GF-D8 (cell line): ENCODE results near the gene CTNNA1.
"Not testable (repeated sequence)": the region's sequence is repeated elsewhere in the genome, so short reads cannot be mapped to it uniquely, and the experiment has no call there.

Source experiments
- DNase-seq: peaks from one replicate; lab custom pipeline; 2025; lab: John Stamatoyannopoulos, UW

Gene CTNNA1

DNA sequence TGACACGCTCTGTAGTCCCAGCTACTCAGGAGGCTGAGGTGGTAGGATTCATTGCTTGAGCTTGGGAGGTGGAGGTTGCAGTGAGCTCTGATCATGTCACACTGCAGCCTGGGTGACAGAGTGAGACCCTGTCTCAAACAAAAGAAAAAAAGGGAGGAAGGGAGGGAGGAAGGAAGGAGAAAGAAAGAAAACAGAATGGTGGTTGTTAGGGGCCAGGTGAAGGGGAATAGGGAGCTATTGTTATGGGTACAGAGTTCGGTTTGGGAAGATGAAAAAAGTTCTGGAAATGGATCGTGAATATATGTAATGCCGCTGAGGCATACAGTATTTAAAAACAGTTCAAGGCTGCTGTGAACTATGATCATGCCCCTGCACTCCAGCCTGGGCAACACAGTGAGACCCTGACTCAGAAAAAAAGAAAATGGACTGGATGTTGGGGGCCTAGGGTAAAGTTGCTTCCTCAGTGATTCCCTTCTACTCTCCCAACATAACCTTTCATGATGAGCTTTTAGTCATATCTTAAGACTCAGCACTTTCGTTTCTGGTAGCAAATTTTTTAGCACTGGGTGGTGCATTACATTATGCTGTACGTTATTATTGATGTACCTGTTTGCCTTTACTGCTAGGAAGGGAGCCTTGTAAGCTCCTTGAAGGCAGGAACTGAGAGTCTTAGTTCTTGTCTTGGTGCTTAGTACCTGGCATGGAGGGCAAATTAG is 4.0 kb downstream of the CTNNA1 start:
- DNase-seq, result no peak

GRCh38 chr5:138760448-138761110 is 7.4 kb downstream of the CTNNA1 start:
- no peak for DNase-seq

DNA sequence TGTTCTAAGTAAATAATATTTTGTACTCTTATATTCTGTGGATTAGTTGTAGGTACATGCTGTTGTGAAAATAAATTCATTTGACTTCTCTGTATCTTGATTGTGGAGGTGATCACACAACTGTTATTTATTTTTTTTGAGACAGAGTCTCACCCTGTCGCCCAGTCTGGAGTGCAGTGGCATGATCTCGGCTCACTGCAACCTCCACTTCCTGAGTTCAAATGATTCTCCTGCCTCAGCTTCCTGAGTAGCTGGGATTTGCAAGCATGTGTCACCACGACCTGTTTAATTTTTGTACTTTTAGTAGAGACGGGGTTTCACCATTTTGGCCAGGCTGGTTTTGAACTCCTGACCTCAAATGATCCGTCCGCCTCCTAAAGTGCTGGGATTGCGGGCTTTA is 7.9 kb downstream of the CTNNA1 start:
- not testable (repeated sequence) for DNase-seq

GRCh38 chr5:138761670-138762069 is 8.4 kb downstream of the CTNNA1 start:
- not testable (repeated sequence) for DNase-seq

DNA sequence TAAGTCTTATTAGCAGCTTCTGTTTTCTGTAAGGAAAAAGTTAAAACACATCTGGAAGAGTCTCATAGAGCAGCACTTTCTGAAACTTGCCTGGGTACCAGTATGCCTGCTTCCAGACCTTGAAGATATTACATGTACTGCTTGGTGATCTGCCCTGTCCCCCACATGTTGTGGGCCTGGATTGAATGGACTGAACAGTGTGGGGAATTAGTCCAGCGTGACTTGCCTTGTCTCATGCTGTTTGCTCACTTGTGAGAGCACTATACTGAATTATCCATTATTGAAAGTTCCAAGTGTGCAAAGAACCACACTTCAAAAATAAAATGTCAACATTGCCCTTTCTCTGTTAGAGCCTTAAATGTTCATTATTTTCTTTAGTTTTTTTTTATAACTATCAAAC is 8.9 kb downstream of the CTNNA1 start:
- no peak for DNase-seq

DNA sequence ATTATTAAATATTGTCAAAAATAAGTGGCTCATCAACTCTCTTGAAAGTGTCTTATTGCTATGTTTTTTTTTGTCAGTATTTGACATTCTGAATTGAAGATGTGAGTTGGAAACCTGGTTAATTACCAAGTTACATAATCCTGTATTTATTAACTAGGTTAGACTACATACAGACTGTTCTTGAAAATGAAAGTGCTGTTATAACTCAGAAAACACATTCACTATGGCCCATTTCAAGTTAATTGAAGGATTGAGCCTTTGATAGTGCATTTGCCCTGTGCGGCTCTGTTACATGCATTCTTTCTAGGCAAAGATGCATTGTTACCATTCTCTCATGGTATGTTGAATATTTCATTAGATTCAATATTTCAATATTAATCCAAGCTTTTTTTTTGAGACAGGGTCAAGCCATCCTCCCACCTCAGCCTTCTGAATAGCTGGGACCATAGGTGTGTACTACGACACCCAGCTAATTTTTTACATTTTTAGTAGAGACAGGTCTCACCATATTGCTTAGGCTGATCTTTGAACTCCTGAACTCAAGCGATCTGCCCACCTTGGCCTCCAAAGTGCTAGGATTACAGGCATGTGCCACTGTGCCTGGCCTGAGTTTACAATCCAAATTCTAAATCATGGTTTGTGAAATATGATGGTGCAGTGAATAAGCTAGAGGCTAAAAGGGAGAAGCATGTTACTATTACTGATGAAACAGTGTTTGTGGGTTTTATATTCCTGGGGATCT is 10.0 kb downstream of the CTNNA1 start:
- DNase-seq, result no peak

DNA sequence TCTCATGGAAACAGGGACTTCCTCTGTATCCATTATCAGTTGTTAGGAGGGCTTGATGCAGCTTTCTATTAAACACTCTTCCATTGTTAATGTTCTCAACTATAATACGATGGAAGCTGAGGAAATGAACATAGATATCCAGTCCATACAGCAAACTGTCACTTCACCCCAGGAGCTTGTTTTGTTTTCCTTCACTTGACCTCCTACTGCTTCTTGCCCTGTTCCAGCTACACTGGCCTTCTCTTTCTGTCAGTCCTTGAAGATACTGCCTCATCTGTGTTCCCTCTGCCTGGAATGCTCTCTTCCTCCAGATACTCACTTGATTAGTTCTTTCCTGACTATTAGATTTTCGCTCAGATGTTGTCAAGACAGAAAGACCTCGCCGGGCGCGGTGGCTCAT is 17.1 kb downstream of the CTNNA1 start:
- DNase-seq, result no peak

GRCh38 chr5:138770977-138771376 is 17.8 kb downstream of the CTNNA1 start:
- no peak for DNase-seq

- DNase-seq, result no peak
Observed at GRCh38 chr5:138772986-138773594, 19.9 kb downstream of the CTNNA1 start.

DNA sequence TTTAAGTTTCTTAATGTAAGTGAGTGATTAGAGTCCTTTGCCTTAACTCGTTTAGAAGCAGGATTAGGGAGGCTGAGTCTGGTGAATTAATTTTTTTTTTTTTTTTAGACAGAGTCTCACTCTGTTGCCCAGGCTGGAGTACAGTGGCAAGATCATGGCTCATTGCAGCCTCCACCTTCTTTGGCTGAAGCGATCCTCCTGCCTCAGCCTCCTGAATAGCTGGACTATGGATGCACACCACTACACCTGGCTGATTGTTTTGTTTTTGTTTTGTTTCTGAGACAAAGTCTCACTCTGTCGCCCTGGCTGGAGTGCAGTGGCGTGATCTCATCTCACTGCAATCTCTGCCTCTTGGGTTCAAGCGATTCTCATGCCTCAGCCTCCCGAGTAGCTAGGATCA is 20.4 kb downstream of the CTNNA1 start:
- not testable (repeated sequence) for DNase-seq

GRCh38 chr5:138775034-138775433 is 21.8 kb downstream of the CTNNA1 start:
- no peak for DNase-seq

GRCh38 chr5:138778234-138778633 is 25.0 kb downstream of the CTNNA1 start:
- no peak for DNase-seq

DNA sequence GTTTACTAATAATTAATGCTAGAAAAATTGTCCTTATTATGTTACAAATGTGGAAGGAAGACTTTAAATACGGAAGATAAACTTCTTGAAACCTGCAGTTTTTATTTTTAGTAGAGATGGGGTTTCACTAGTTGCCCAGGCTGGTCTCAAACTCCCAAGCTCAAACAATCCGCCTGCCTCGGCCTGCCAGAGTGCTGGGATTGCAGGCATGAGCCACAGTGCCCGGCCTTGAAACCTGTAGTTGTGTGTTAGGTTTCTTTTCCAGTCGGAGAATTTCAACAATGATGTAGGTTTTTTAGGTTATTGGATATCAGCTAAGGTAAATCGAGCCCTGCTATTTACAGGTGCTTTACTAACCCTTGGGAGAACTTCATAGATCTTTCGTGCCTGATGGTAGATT is 30.8 kb downstream of the CTNNA1 start:
- no peak for DNase-seq

- no peak for DNase-seq
Observed at GRCh38 chr5:138784590-138784989, 31.4 kb downstream of the CTNNA1 start.

DNA sequence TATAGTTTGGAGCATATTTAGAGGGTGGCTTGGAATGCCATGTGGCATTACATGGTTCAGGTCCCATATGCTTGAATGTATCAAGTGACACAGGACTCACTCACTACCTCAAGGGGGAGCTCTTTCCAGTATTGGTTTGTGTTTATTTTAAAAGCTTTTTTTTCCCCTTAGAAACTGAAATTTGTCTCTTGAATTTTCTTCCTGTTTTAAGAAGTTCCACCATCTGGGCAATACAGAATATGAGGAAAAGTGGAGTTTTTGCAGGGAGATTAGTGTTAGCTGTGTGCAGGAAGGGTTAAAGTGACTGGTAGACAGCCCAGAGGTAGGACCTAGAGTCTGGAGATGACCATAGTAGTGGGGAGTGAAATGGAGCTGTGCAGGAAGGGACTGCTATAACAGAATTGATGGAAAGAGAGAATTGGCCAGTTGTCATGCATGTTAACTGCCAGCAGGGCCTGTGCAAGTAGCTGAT is 36.6 kb downstream of the CTNNA1 start:
- DNase-seq, result no peak

- no peak for DNase-seq
Observed at GRCh38 chr5:138790684-138791083, 37.5 kb downstream of the CTNNA1 start.

GRCh38 chr5:138792195-138792790 is 39.1 kb downstream of the CTNNA1 start:
- DNase-seq, result no peak

- DNase-seq, result no peak
Observed at GRCh38 chr5:138793575-138793974, 40.4 kb downstream of the CTNNA1 start.

GRCh38 chr5:138803285-138803684 is 50.1 kb downstream of the CTNNA1 start:
- DNase-seq, result no peak

GRCh38 chr5:138803935-138804334 is 50.7 kb downstream of the CTNNA1 start:
- no peak for DNase-seq

- no peak for DNase-seq
Observed at GRCh38 chr5:138805096-138805495, 51.9 kb downstream of the CTNNA1 start.

- peak; percentile 19 for DNase-seq
Observed at GRCh38 chr5:138807182-138807581, 54.0 kb downstream of the CTNNA1 start.
